KOPT-K1 (cell line): ENCODE results near the gene OR4F15.

Experiments used
- H3K27ac ChIP-seq: fragments of 200-600 bp; sonication (generic); 2 replicates; pipeline ENCODE4 v1.5.1; 2016; ENCODE audit warnings: antibody characterized with exemption, mild to moderate bottlenecking, low read depth, low read length; ENCODE audit not compliant: poor library complexity, severe bottlenecking
- H3K36me3 ChIP-seq: fragments of 200-600 bp; sonication (generic); 2 replicates; pipeline ENCODE4 v1.5.1; 2017; ENCODE audit warnings: antibody characterized with exemption, mild to moderate bottlenecking, low read length, moderate library complexity; ENCODE audit not compliant: insufficient read depth
- H3K9me3 ChIP-seq: fragments of 200-600 bp; sonication (generic); 2 replicates; pipeline ENCODE4 v1.5.1; 2017; ENCODE audit warnings: antibody characterized with exemption, low read length, mild to moderate bottlenecking; ENCODE audit not compliant: insufficient read depth, poor library complexity, severe bottlenecking

OR4F15 gene

DNA sequence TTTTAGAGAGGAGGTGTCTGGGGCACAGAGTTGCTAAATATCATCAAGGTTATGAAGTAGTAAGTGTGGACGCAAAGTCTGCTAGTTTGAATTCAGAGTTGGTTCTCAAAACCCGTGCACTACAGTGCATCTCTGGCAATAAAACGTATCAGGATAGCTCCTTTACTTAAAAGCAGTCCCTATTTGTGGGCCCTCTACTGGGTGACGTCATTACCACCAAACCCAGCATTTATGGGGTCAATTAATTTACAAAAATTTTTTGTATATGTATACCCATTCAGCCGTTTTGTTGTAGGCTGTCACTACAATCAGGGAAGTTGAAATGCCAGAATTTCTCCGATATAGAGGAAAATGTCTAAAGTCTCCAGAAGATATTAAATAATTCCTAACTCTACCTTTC, 8.8 kb downstream of the OR4F15 start:
- H3K27ac ChIP-seq, result no peak overlapping the region
- H3K36me3 ChIP-seq, result no peaks in the 10 kb centered on the region
- no peaks in the 10 kb centered on the region for H3K9me3 ChIP-seq

DNA sequence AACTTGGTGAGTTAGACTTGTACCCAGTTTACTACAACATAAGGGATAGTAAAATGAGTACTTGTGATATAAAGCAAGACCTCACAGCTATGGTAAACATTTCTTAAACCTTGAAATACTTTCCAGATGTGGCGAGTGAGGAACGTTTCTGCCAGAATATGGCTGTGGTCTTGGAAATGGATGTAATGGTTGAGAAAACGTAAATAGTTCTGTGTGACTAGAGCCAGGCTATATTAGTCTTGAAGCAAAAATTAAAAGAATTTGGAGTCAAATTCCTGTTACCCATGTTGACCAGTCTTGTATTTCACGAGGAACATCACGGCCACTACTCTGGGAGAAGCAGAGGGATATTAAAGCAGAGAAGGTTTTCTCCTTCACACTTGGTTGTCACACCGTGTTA, 15.3 kb downstream of the OR4F15 start:
- Histone ChIP-seq H3K27ac (no peak overlapping the region), H3K9me3 (no peaks in the 10 kb centered on the region), H3K36me3 (no peaks in the 10 kb centered on the region)

DNA sequence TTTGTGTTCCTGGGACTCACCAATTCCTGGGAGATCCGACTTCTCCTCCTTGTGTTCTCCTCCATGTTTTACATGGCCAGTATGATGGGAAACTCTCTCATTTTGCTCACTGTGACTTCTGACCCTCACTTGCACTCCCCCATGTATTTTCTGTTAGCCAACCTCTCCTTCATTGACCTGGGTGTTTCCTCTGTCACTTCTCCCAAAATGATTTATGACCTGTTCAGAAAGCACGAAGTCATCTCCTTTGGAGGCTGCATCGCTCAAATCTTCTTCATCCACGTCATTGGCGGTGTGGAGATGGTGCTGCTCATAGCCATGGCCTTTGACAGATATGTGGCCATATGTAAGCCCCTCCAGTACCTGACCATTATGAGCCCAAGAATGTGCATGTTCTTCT, 16.8 kb downstream of the OR4F15 start:
- Histone ChIP-seq H3K9me3 (no peaks in the 10 kb centered on the region), H3K36me3 (no peaks in the 10 kb centered on the region), H3K27ac (no peak overlapping the region)

DNA sequence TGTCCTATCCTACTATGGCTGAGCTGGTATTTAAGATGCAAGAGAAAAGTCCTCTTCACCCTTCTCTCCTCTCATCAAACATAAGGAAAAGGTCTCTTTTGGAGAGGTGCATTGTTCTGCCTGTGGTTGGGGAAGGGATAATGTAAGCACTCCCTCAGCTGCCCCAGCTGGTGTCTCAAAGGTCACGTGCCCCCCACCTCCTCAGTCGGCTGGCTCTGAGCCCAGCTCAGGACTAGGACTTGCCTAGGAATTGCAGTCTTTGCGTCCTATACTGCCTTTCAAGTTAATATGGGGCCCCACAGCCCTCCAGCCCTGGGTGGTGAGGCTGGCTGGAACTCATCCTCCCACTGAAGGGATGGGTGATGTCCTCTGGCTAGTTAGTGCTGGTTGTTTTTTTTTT, 29.7 kb downstream of the OR4F15 start:
- Histone ChIP-seq H3K27ac (no peak overlapping the region), H3K36me3 (no peaks in the 10 kb centered on the region), H3K9me3 (no peaks in the 10 kb centered on the region)

DNA sequence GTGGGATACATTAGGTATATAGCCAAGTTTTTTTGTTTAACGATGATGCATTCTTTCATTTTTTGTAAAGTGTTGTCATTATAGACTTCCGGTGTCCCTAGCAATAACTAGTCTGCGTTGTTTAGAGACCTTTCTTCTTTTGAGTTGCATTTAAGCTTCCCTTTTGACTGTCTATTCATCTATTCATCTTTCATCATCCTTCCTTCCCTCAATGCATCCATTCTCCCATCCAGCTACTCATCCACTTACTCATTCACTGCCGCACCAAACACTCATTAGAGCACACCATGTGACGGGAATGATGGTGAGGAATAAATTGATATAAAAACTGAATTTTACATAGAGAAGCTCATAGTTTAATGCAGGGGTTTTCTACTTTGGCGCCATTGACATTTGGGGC, 32.9 kb downstream of the OR4F15 start:
- H3K36me3 ChIP-seq, result no peaks in the 10 kb centered on the region
- H3K9me3 ChIP-seq, result no peaks in the 10 kb centered on the region
- H3K27ac ChIP-seq, result no peak overlapping the region

DNA sequence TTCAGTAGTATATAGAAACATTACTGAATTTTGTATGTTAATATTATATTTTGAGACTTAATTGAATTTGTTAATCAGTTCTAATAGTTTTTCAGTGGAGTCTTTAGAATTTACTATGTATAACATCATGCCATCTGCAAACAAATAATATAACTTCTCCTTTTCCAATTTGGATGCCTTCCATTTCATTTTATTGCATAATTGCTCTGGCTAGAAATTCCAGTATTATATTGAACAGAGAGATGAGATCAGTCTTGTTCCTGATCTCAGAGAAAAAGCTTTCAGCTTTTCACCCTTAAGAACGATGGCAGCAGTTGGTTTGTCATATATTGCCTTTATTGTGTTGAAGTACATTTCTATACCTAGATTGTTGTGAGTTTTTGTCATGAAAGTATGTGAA, 40.4 kb downstream of the OR4F15 start:
- Histone ChIP-seq H3K9me3 (no peaks in the 10 kb centered on the region), H3K27ac (no peak overlapping the region), H3K36me3 (no peaks in the 10 kb centered on the region)
